ENCODE data around the gene MPV17L2. TPM values are rescaled to one million over a fixed set of nuclear protein-coding genes. Genes with fewer than 3 reads are reported as not detected.

Gene MPV17L2
- total and polyA plus RNA-seq, 12 donors, result 10.3 to 47.4 (median 24.2) TPM

- no peak for DNase-seq
- H3K9me3 ChIP-seq (replicated peaks in 1 of 3), result no peaks in the 10 kb centered on the region
- intact Hi-C loops (cut with DNase I), result no loop called here
- 91 to 95% (median 93%) methylated on average over 6 of the region's 6 CpGs for WGBS, 4 donors
- H3K4me3 ChIP-seq, result no peak overlapping the region
- no peak for TF ChIP-seq CTCF (IDR thresholded peaks at IDR 0.05)
- no peak for TF ChIP-seq POLR2A (IDR thresholded peaks at IDR 0.05)
- no peak overlapping the region for H3K27ac ChIP-seq
- H3K4me1 ChIP-seq (replicated peaks in 1 of 2), result peaks cover 23 to 26% of the 10 kb centered on the region in 2 donors
- H3K27me3 ChIP-seq, result no peaks in the 10 kb centered on the region
- peaks cover 0 to 33% of the 10 kb centered on the region in 2 donors for H3K36me3 ChIP-seq (replicated peaks in 1 of 2)
Measured at GRCh38 chr19:18198374-18198773, 5.4 kb downstream of the MPV17L2 start.

GRCh38 chr19:18202397-18202777 lies 9.4 kb downstream of the MPV17L2 start:
- H3K27ac ChIP-seq, result peak overlapping the region in 1 of 5 donors; percentile 34
- no peak overlapping the region for H3K4me3 ChIP-seq
- H3K9me3 ChIP-seq (replicated peaks in 1 of 3), result no peaks in the 10 kb centered on the region
- DNase-seq, result peak in 2 of 7 donors; percentile 21 to 36
- peaks cover 0 to 19% of the 10 kb centered on the region in 2 donors for H3K36me3 ChIP-seq (replicated peaks in 1 of 2)
- no peak for TF ChIP-seq CTCF (IDR thresholded peaks at IDR 0.05)
- TF ChIP-seq POLR2A (IDR thresholded peaks at IDR 0.05), result no peak
- no peaks in the 10 kb centered on the region for H3K27me3 ChIP-seq
- intact Hi-C loops (cut with DNase I), result no loop called here
- 68 to 82% (median 76%) methylated on average over 13 to 24 of the region's 24 CpGs for WGBS, 4 donors
- peaks cover 19 to 23% of the 10 kb centered on the region in 2 donors for H3K4me1 ChIP-seq (replicated peaks in 1 of 2)

- intact Hi-C loops (cut with DNase I), result no loop called here
- TF ChIP-seq CTCF (IDR thresholded peaks at IDR 0.05) (peak in 3 of 6 experiments; percentile 18 to 32 (median 28)), POLR2A (IDR thresholded peaks at IDR 0.05) (no peak)
- peak; percentile 44 to 72 (median 58) for DNase-seq
- Histone ChIP-seq H3K27ac (peak overlapping the region in 2 of 5 donors; percentile 34 to 68), H3K27me3 (no peaks in the 10 kb centered on the region), H3K4me1 (replicated peaks in 1 of 2) (peaks cover 19 to 23% of the 10 kb centered on the region in 2 donors), H3K36me3 (replicated peaks in 1 of 2) (peaks cover 0 to 18% of the 10 kb centered on the region in 2 donors), H3K9me3 (replicated peaks in 1 of 3) (no peaks in the 10 kb centered on the region), H3K4me3 (peak overlapping the region in 2 of 4 donors; percentile 50 to 59)
- WGBS, 4 donors, result 3 to 35% (median 4%) methylated on average over 2 to 32 of the region's 32 CpGs
Measured at GRCh38 chr19:18202778-18203407, 9.9 kb downstream of the MPV17L2 start.

GRCh38 chr19:18203408-18203862 lies 10.4 kb downstream of the MPV17L2 start:
- Histone ChIP-seq H3K27me3 (no peaks in the 10 kb centered on the region), H3K4me1 (replicated peaks in 1 of 2) (peaks cover 19 to 23% of the 10 kb centered on the region in 2 donors), H3K36me3 (replicated peaks in 1 of 2) (peaks cover 0 to 12% of the 10 kb centered on the region in 2 donors), H3K4me3 (peak overlapping the region in 3 of 4 donors; percentile 50 to 62 (median 59)), H3K27ac (peak overlapping the region in 3 of 5 donors; percentile 61 to 83 (median 68)), H3K9me3 (replicated peaks in 1 of 3) (no peaks in the 10 kb centered on the region)
- no peak for TF ChIP-seq POLR2A (IDR thresholded peaks at IDR 0.05)
- TF ChIP-seq CTCF (IDR thresholded peaks at IDR 0.05), result no peak
- DNase-seq, result peak in 6 of 7 donors; percentile 54 to 78 (median 62)
- WGBS, 4 donors, result 0 to 1% (median 0%) methylated on average over 12 to 38 of the region's 38 CpGs; no CpG with 5 or more reads in 1 of the 4 donors
- intact Hi-C loops (cut with DNase I), result no loop called here

All from adrenal gland (tissue), 12 donors.